HEK293T (cell line): ENCODE results near the gene RNF150.

Experiments used
- CTCF ChIA-PET: fragments of 350-600 bp; formaldehyde crosslinking; extraction: SDS; loops from one replicate; lab custom pipeline; 2021; ENCODE audit warnings: antibody characterized with exemption, inconsistent platforms; lab: Yijun Ruan, JAX
- POLR2A ChIA-PET: fragments of 350-600 bp; formaldehyde crosslinking; extraction: SDS; loops from one replicate; lab custom pipeline; 2020; ENCODE audit warnings: antibody characterized with exemption, inconsistent platforms; lab: Yijun Ruan, JAX
- DNase-seq: peaks from one replicate; pipeline ENCODE4 v3.0.0; 2012; ENCODE audit warnings: mixed read lengths; ENCODE audit errors: extremely low spot score
- ARNT ChIP-seq: fragments of 450-650 bp; IDR thresholded peaks from 2 replicates; pipeline ENCODE4 v1.6.1; 2017; ENCODE audit warnings: mild to moderate bottlenecking
- BHLHE40 ChIP-seq: fragments of 450-650 bp; IDR thresholded peaks from 2 replicates; pipeline ENCODE4 v1.6.1; 2016; ENCODE audit warnings: mild to moderate bottlenecking, moderate library complexity, borderline replicate concordance
- CTBP1 ChIP-seq: fragments of 450-650 bp; IDR thresholded peaks from 2 replicates; pipeline ENCODE4 v1.6.1; 2016; ENCODE audit warnings: borderline replicate concordance
- ELF4 ChIP-seq: fragments of 450-650 bp; IDR thresholded peaks from 2 replicates; pipeline ENCODE4 v1.6.1; 2017; ENCODE audit warnings: antibody characterized with exemption
- FOXA1 ChIP-seq: fragments of 450-650 bp; IDR thresholded peaks from 2 replicates; pipeline ENCODE4 v1.6.1; 2016; ENCODE audit warnings: mild to moderate bottlenecking
- FOXK2 ChIP-seq: fragments of 450-650 bp; IDR thresholded peaks from 2 replicates; pipeline ENCODE4 v1.6.1; 2016; ENCODE audit warnings: mild to moderate bottlenecking
- FOXM1 ChIP-seq: fragments of 450-650 bp; IDR thresholded peaks from 2 replicates; pipeline ENCODE4 v1.6.1; 2017; ENCODE audit warnings: mild to moderate bottlenecking, borderline replicate concordance
- HDGF ChIP-seq: fragments of 450-650 bp; IDR thresholded peaks from 2 replicates; pipeline ENCODE4 v1.6.1; 2017; ENCODE audit warnings: antibody characterized with exemption, borderline replicate concordance
- L3MBTL2 ChIP-seq: fragments of 450-650 bp; conservative IDR thresholded peaks from 2 replicates; pipeline ENCODE4 v1.6.1; 2016; ENCODE audit warnings: mild to moderate bottlenecking
- LEF1 ChIP-seq: fragments of 450-650 bp; IDR thresholded peaks from 2 replicates; pipeline ENCODE4 v1.6.1; 2017; ENCODE audit warnings: mild to moderate bottlenecking, borderline replicate concordance
- NFRKB ChIP-seq: fragments of 450-650 bp; IDR thresholded peaks from 2 replicates; pipeline ENCODE4 v1.6.1; 2016; ENCODE audit warnings: mild to moderate bottlenecking, moderate library complexity
- SP1 ChIP-seq: fragments of 450-650 bp; IDR thresholded peaks from 2 replicates; pipeline ENCODE4 v1.6.1; 2017
- SUZ12 ChIP-seq: fragments of 450-650 bp; IDR thresholded peaks from 2 replicates; pipeline ENCODE4 v1.6.1; 2016; ENCODE audit warnings: mild to moderate bottlenecking
- TARDBP ChIP-seq: fragments of 450-650 bp; IDR thresholded peaks from 2 replicates; pipeline ENCODE4 v1.6.1; 2016
- ZNF384 ChIP-seq: fragments of 450-650 bp; IDR thresholded peaks from 2 replicates; pipeline ENCODE4 v1.6.1; 2016
- TF ChIP-seq, protein P1 (sequence below): fragments of 450-650 bp; IDR thresholded peaks from 2 replicates; pipeline ENCODE4 v1.6.1; 2016

RNF150 gene

DNA sequence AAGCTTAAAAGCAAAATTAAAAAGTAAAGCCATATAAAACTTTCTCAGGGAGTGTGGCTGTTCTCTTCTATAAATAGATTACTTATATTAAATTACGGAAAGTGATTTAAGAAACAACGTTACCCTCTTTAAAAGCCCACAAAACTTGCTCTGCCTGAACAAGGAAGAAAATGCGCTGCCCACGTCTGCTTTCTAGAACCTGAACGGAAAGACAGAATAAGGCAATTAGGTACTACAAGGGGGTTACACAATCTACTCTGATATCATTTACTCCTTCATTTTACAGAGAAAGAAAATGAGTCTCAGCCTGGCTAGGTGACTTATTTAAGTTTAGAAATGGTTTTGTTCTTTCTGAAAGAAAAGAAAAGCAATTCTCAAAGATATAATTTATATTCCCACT, 147.2 kb downstream of the RNF150 start:
- no peak for DNase-seq
- no peak for TF ChIP-seq ARNT
- TF ChIP-seq HDGF, result no peak
- TF ChIP-seq ZNF384, result no peak
- TF ChIP-seq FOXK2, result no peak
- TF ChIP-seq TARDBP, result no peak
- TF ChIP-seq L3MBTL2, result no peak
- no peak for TF ChIP-seq ELF4
- TF ChIP-seq FOXM1, result no peak
- no peak for TF ChIP-seq SUZ12
- no peak for TF ChIP-seq FOXA1
- TF ChIP-seq, protein P1, sequence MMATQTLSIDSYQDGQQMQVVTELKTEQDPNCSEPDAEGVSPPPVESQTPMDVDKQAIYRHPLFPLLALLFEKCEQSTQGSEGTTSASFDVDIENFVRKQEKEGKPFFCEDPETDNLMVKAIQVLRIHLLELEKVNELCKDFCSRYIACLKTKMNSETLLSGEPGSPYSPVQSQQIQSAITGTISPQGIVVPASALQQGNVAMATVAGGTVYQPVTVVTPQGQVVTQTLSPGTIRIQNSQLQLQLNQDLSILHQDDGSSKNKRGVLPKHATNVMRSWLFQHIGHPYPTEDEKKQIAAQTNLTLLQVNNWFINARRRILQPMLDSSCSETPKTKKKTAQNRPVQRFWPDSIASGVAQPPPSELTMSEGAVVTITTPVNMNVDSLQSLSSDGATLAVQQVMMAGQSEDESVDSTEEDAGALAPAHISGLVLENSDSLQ, result no peak
- TF ChIP-seq NFRKB, result no peak
- no peak for TF ChIP-seq LEF1
- TF ChIP-seq CTBP1, result no peak
- no peak for TF ChIP-seq BHLHE40
- POLR2A ChIA-PET, result no interaction called here
- CTCF ChIA-PET, result interaction anchor here (0.7 kb wide), 1 partner anchor 23 kb away, joined by 3 read pairs; no protein-coding TSS in a partner anchor

DNA sequence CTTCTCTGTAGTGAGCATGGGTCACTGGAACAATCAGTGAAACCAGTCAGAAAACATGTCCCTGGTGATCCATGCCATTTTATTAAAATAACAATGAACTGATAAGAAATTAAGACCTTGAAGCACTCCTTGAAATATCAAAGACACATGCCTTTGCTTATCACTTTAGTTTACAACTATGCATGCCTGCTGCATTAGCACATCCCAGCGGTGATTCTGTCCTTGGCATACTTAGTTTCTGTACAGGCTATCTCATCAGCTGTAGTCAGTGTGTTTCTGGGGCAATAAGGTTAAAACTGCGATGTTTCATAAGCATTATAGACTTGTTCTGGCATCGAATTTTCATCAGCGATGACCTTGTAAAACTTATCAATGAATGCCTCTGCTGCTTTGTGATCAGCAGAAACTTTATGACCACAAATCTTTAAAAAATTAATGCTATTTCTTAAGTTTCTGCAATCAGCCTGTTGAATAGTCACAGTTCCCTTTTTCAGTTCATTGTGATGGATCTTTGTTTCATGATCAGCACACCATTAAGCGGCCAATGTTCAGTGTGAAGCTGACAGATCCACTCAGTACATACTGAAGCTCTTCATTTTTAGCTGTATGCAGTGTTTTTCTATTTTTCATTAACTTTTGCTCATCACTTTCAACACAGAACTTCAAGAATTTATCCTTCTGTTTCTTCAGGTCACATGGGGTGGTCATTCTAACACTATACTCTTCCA, 150.5 kb downstream of the RNF150 start:
- no peak for DNase-seq

DNA sequence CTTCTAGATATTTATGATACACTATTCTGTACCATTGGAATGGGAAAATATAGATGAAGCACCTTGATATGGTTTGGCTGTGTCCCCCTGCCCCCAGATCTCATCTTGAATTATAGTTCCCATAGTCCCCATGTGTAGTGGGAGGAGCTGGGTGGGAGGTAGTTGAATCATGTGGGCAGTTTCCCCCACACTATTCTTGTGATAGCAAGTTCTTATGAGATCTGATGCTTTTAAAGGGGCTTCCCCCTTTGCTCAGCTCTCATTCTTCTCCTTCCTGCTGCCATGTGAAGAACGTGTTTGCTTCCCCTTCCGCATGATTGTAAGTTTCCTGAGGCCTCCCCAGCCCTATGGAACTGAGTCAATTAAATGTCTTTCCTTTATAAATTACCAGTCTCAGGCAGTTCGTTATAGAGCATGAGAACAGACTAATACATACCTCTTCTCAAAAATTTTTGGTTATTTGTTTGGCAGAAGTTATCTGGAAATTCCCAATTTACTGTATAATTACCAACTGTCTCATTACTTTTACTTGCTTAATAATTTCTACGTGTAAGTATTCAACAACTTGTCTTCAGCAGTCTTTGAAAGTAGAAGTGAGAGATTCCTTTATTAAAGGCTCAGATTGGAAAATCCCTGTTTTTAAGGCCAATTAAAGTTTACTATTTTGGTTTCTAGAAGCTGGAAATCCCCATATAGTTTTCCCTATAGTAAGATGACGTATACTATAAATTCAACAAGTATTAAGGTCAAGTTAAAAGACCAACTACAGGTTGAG, 152.7 kb downstream of the RNF150 start:
- ChIA-PET CTCF (no interaction called here), POLR2A (no interaction called here)
- DNase-seq, result no peak
- no peak for TF ChIP-seq FOXM1
- TF ChIP-seq LEF1, result no peak
- no peak for TF ChIP-seq BHLHE40
- no peak for TF ChIP-seq ZNF384
- TF ChIP-seq FOXA1, result no peak

More for the DNA sequence above, 150.5 kb downstream of the RNF150 start:
- TF ChIP-seq ELF4 (no peak), NFRKB (no peak), TARDBP (no peak), FOXM1 (no peak), ZNF384 (no peak), HDGF (no peak), FOXA1 (no peak), SP1 (no peak), SUZ12 (no peak), ARNT (no peak), FOXK2 (no peak), BHLHE40 (no peak), LEF1 (no peak), L3MBTL2 (no peak), CTBP1 (no peak)
- TF ChIP-seq, protein P1, result no peak
- CTCF ChIA-PET, result no interaction called here
- POLR2A ChIA-PET, result no interaction called here

GRCh38 chr4:140976768-140977167, 156.5 kb downstream of the RNF150 start:
- CTCF ChIA-PET, result no interaction called here
- POLR2A ChIA-PET, result no interaction called here
- DNase-seq, result no peak
- TF ChIP-seq FOXA1, result no peak
- TF ChIP-seq LEF1, result no peak
- no peak for TF ChIP-seq ZNF384

GRCh38 chr4:140971077-140971792, 162.0 kb downstream of the RNF150 start:
- POLR2A ChIA-PET, result no interaction called here
- CTCF ChIA-PET, result interaction anchor here (0.6 kb wide), 1 partner anchor 86 kb away, joined by 3 read pairs; no protein-coding TSS in a partner anchor
- TF ChIP-seq ELF4, result no peak
- no peak for TF ChIP-seq ARNT
- no peak for TF ChIP-seq SUZ12
- TF ChIP-seq NFRKB, result no peak
- TF ChIP-seq, protein P1, result no peak
- DNase-seq, result no peak

GRCh38 chr4:140969296-140969695, 164.0 kb downstream of the RNF150 start:
- TF ChIP-seq NFRKB, result no peak
- CTCF ChIA-PET, result no interaction called here
- DNase-seq, result no peak
- POLR2A ChIA-PET, result no interaction called here
